Tibial artery (tissue), 4 donors: ENCODE measurements around the gene CCS.
A peak's percentile ranks its signal among the peaks of the same experiment; 100 is the strongest.

Experiments
- DNase-seq, 2 donors: peaks; one replicate each; pipeline ENCODE4 v3.0.0-alpha.2; 2019
- H3K27ac ChIP-seq, 2 donors: fragments of 200-600 bp; sonication (generic) in 1 of 2; 1 replicate in 1 of 2; 2 replicates in 1 of 2; pipeline ENCODE4 v1.5.1; 2018 to 2019; ENCODE audit warnings: mild to moderate bottlenecking in 1 of 2
- H3K27me3 ChIP-seq, 2 donors: fragments of 200-600 bp; sonication (generic) in 1 of 2; one replicate each; pipeline versions ENCODE4 v1.5.1 to v1.6.0; 2016 to 2019
- H3K36me3 ChIP-seq, 3 donors: fragments of 200-600 bp; sonication (generic) in 2 of 3; one replicate each; pipeline ENCODE4 v1.5.1; 2016 to 2019; ENCODE audit warnings: mild to moderate bottlenecking in 2 of 3
- H3K4me1 ChIP-seq, 4 donors: fragments of 200-600 bp; sonication (generic) in 2 of 4; 1 replicate in 3 of 4; 2 replicates in 1 of 4; pipeline ENCODE4 v1.5.1; 2016 to 2019
- H3K4me3 ChIP-seq, 2 donors: fragments of 200-600 bp; sonication (generic) in 1 of 2; 1 replicate in 1 of 2; 2 replicates in 1 of 2; pipeline ENCODE4 v1.5.1; 2018 to 2019; ENCODE audit warnings: mild to moderate bottlenecking in 2 of 2
- H3K9me3 ChIP-seq, 3 donors: fragments of 200-600 bp; sonication (generic) in 1 of 3; one replicate each; pipeline ENCODE4 v1.5.1; 2016 to 2019
- CTCF ChIP-seq, 2 experiments: fragments of 200-600 bp in 1 of 2; fragments of 450-650 bp in 1 of 2; IDR thresholded peaks; one replicate each; pipeline ENCODE4 v1.5.1; 2017 to 2019; ENCODE audit warnings: antibody characterized with exemption in 2 of 2, mild to moderate bottlenecking in 1 of 2, moderate library complexity in 1 of 2
- intact Hi-C: fragments of 100-400 bp; cut with DNase I; formaldehyde crosslinking; loops from one replicate; pipeline ENCODE4 v1.15.0; 2023; ENCODE audit warnings: low total_unique reads

The CCS gene

DNA sequence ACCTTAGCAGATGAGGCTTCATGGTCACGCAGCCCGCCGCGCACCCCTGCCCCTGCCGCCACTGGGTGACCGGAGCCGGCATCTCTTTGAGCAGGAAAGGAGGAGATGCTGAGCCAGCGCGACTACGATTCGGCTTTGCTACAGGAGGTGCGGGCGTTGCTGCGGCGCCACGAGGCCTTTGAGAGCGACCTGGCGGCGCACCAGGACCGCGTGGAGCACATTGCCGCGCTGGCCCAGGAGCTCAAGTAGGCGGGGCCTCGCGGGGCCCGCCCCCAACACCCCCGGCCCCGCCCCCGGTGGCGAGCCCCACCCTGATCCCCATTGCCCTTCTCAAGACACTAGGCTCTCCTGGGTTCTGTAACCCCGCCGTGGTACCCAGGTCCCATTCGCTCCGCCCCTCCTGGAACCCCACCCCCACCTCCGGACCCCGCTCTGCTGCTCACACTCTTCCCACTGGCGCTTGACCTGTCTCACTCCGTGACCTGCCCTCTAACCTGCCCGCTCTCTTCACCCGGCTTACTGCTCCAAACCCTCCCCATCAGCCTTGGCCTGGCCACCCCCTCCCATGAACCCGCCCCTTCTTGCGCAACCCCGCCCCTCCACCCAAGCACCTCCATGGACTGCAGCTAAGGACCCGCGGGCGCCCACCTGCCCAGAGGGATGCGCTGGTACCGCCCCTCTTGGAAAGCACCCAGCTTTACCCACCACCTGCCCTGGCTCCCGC, 33.7 kb upstream of the CCS start:
- Histone ChIP-seq H3K27me3 (peaks cover 0 to 24% of the 10 kb centered on the region in 2 donors), H3K4me3 (peak overlapping the region in 1 of 2 donors; percentile 12), H3K9me3 (no peaks in the 10 kb centered on the region), H3K27ac (no peak overlapping the region), H3K36me3 (peaks cover 0 to 20% (median 0%) of the 10 kb centered on the region in 3 donors), H3K4me1 (peaks cover 0 to 13% (median 11%) of the 10 kb centered on the region in 4 donors)
- no peak for DNase-seq
- intact Hi-C loops, result no loop called here
- TF ChIP-seq CTCF (IDR thresholded peaks at IDR 0.05), result no peak

GRCh38 chr11:66559866-66560676, 32.9 kb upstream of the CCS start:
- Histone ChIP-seq H3K36me3 (peaks cover 0 to 28% (median 3%) of the 10 kb centered on the region in 3 donors), H3K27me3 (peaks cover 0 to 24% of the 10 kb centered on the region in 2 donors), H3K27ac (no peak overlapping the region), H3K9me3 (no peaks in the 10 kb centered on the region), H3K4me3 (no peak overlapping the region), H3K4me1 (peaks cover 0 to 13% (median 11%) of the 10 kb centered on the region in 4 donors)
- no peak for DNase-seq
- no peak for TF ChIP-seq CTCF (IDR thresholded peaks at IDR 0.05)
- intact Hi-C loops, result no loop called here

- Histone ChIP-seq H3K4me3 (no peak overlapping the region), H3K27ac (no peak overlapping the region), H3K27me3 (peaks cover 0 to 15% of the 10 kb centered on the region in 2 donors), H3K4me1 (peaks cover 0 to 13% (median 11%) of the 10 kb centered on the region in 4 donors), H3K9me3 (no peaks in the 10 kb centered on the region), H3K36me3 (peaks cover 0 to 41% (median 3%) of the 10 kb centered on the region in 3 donors)
- no peak for TF ChIP-seq CTCF (IDR thresholded peaks at IDR 0.05)
- intact Hi-C loops, result no loop called here
- DNase-seq, result no peak
Measured at GRCh38 chr11:66561178-66561974, 31.6 kb upstream of the CCS start.

DNA sequence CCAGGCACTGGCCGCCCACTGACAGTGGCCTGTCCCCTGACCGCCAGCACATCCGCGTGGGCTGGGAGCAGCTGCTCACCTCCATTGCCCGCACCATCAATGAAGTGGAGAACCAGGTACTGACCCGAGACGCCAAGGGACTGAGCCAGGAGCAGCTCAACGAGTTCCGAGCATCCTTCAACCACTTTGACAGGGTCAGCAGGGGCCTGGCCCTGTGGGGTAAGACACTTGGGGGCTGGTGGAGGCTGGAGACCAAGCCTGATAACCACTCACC, 31.1 kb upstream of the CCS start:
- no peak for TF ChIP-seq CTCF (IDR thresholded peaks at IDR 0.05)
- Histone ChIP-seq H3K4me1 (peaks cover 0 to 13% (median 11%) of the 10 kb centered on the region in 4 donors), H3K36me3 (peaks cover 0 to 41% (median 3%) of the 10 kb centered on the region in 3 donors), H3K9me3 (no peaks in the 10 kb centered on the region), H3K4me3 (no peak overlapping the region), H3K27ac (no peak overlapping the region), H3K27me3 (peaks cover 0 to 12% of the 10 kb centered on the region in 2 donors)
- intact Hi-C loops, result no loop called here
- no peak for DNase-seq

DNA sequence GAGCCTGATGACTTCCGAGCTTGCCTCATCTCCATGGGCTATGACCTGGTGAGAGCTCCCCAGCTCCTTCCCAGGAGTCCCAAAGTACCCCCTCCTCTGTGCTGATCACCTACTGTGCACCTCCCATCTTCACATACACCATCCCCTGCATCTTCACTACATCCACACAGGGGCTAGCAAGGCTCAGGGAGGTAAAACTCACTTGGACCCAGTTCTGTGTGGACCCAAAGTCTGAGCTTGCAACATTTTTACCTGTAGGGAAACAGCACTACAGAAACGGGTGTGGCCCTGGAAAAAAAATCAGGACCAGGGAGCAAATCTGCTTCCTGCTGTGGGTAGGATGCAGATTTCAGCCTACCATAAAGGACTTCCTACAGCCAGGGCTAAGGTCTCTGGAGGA, 30.7 kb upstream of the CCS start:
- Histone ChIP-seq H3K36me3 (peaks cover 0 to 41% (median 3%) of the 10 kb centered on the region in 3 donors), H3K27ac (no peak overlapping the region), H3K4me3 (no peak overlapping the region), H3K9me3 (no peaks in the 10 kb centered on the region), H3K4me1 (peaks cover 0 to 14% (median 12%) of the 10 kb centered on the region in 4 donors), H3K27me3 (peaks cover 0 to 10% of the 10 kb centered on the region in 2 donors)
- no peak for DNase-seq
- no peak for TF ChIP-seq CTCF (IDR thresholded peaks at IDR 0.05)
- intact Hi-C loops, result no loop called here
